ENCODE data around the gene ATP6AP2.

- TF ChIP-seq POLR2A (IDR thresholded peaks at IDR 0.05) (no peak), CTCF (IDR thresholded peaks at IDR 0.05) (no peak)
These were observed 42.4 kb downstream of the ATP6AP2 start, which contains the start of gene MPC1L for GRCh38 chrX:40623139-40623536.

Data from adrenal gland (tissue), 5 donors.